ENCODE results near the gene TPRG1L.

The TPRG1L gene

DNA sequence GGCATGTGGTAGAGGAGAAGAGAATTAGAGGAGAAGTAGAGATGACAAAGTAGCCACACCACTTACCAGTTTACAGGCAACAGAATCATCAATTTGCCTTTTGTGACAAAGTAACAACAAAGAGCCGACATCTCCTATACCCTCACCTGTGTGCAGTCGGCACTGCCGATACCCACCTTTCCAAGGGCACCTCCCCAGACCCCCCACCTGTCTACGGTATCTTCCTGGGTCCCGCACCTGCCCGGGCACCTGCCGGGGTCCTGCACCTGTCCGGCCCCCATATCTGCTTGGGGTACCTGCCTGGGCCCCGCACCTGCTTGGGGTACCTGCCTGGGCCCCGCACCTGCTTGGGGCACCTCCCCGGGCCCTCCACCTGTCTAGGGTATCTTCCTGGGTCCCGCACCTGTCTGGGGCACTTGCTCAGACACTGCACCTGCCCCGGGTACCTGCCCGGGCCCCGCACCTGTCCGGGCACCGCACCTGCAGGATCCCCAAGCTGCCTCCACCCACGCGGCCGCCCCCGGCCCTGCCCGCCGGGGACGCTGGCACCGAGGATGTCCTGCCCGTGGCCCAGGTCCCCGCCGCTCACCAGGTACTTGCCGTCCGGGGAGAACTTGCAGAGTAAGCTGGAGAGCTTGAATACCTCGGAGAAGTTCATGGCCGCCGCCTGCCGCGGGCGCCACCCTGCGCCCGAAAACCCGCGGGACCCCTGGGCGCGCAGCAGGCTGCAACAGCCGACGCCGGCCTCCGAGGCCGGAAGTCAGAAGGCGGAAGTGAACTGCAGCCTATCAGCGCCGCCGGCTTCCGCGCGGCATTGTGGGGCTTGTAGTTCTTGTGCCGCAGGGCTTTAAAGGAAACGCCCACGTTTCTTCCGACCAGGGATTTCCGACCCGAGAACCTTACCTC is 24.8 kb downstream of the TPRG1L start, which contains the start of gene WRAP73:
Gene WRAP73 (minus strand): TSS at position 762 of the 906 bp plus-strand sequence. CDS start 104 bp downstream, at position 658.
- peak; percentile 78 for TF ChIP-seq POLR2AphosphoS5 (IDR thresholded peaks at IDR 0.05; ENCODE audit: low read depth, low read length)
- TF ChIP-seq FOXP2 (optimal IDR thresholded peaks at IDR 0.05; ENCODE audit: borderline replicate concordance, extremely low read depth, extremely low read length, insufficient read depth) = no peak
- TF ChIP-seq TAF1 (IDR thresholded peaks at IDR 0.05; ENCODE audit: borderline replicate concordance, insufficient read depth, low read length) = 0 out of 2 replicates have a peak, but pooled peaks have one; percentile 40

DNA sequence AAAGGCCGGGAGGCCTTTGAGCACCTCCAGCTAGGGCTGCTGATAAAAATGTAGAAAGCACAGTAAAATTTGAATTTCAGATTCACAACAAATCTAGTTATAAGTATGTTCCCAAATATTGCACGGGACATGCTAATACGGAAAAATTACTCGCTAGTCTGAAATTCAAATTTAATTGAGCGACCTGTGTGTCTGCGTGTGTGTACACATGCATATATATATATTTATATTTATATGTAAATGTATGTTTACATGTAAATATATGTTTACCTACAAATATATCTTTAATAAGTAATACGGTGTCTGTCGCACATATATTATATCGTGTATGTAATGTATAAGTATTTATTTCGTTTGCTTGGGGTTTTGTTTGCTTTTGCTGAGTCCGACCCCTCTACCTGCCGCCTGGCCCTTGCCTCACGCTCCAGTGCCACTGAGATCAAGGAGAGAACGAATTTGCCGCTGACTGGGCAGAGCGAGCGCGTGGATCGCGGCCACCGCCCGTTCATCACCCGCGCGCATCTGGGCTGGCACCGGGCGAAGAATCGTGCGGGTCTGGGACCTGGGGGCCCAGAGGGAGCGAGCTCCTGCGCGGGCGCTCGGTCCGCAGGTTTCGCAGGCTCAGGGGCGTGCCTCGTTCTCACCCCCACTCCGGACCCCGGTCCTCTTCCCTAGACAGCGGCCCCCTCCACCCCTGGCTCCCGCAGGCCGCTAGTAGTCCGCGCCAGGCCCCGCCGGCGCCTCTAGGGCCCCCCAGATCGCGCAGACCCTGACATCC is 25.6 kb downstream of the TPRG1L start:
- TF ChIP-seq TAF1 (IDR thresholded peaks at IDR 0.05; ENCODE audit: borderline replicate concordance, insufficient read depth, low read length) = no peak
- TF ChIP-seq POLR2AphosphoS5 (IDR thresholded peaks at IDR 0.05; ENCODE audit: low read depth, low read length) = no peak
- TF ChIP-seq SIN3A (IDR thresholded peaks at IDR 0.05; ENCODE audit: borderline replicate concordance, insufficient read depth, low read length) = no peak
- TF ChIP-seq REST (IDR thresholded peaks at IDR 0.05; ENCODE audit: insufficient read depth in 1 of 2, low read depth in 2 of 2, low read length in 2 of 2) = no peak

DNA sequence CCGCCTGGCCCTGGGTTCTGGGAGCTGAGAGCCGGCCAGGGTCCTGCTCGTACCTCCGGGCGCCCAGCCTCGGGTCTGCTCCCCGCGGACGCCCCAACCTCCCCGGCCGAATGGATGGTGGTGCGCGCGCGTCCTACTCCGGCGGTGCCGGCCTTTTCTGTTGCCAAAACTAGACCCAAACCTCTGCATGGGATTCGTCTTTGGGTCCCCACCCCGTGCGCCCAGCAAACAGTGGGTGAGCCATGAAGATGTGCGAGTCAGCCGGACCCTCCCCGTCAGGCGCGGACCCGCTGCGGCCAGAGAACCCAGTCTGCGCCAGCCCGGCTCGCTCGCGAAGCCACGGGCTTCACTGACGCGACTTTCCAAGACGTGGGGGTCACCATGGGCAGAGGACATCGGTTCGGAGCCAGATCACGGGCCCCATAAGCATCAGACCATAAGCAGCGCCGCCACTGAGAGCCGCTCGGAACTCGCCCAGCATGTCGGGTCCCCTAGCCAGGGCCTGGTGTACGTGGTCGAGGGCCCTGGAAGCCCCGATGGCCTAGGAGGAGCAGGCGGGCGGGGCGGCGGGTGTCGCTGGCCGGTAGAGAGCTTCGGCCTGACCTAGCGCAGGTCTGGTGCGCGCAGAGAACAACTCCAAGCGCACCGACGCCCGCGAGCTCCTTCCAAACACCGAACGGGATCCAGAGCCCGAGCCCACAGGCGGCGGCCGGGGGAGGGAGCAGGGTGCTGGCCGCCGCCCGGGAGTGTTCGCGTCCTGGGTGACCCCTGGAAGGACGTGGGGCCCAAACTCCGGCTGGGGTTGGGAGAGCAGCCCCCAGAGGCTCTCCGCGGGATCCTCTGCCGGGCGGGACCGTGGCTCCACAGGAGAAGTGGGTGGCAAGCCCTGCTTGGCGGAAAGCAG is 26.5 kb downstream of the TPRG1L start:
- TF ChIP-seq TAF1 (IDR thresholded peaks at IDR 0.05; ENCODE audit: borderline replicate concordance, insufficient read depth, low read length) = no peak
- no peak for TF ChIP-seq POLR2AphosphoS5 (IDR thresholded peaks at IDR 0.05; ENCODE audit: low read depth, low read length)
- TF ChIP-seq SIN3A (IDR thresholded peaks at IDR 0.05; ENCODE audit: borderline replicate concordance, insufficient read depth, low read length) = no peak
- TF ChIP-seq FOXP2 (optimal IDR thresholded peaks at IDR 0.05; ENCODE audit: borderline replicate concordance, extremely low read depth, extremely low read length, insufficient read depth) = no peak
- TF ChIP-seq REST (IDR thresholded peaks at IDR 0.05; ENCODE audit: insufficient read depth in 1 of 2, low read depth in 2 of 2, low read length in 2 of 2) = no peak

DNA sequence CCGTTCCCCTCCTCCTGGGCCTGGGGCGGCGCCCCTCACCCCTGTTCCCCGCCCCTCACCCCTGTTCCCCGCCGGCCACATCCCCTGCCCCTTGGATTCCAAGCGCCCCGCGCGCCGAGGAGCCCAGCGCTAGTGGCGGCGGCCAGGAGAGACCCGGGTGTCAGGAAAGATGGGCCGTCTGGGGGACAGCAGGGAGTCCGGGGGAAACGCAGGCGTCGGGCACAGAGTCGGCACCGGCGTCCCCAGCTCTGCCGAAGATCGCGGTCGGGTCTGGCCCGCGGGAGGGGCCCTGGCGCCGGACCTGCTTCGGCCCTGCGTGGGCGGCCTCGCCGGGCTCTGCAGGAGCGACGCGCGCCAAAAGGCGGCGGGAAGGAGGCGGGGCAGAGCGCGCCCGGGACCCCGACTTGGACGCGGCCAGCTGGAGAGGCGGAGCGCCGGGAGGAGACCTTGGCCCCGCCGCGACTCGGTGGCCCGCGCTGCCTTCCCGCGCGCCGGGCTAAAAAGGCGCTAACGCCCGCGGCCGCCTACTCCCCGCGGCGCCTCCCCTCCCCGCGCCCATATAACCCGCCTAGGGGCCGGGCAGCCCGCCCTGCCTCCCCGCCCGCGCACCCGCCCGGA is 27.2 kb downstream of the TPRG1L start, which contains the start of gene TP73:
Gene TP73 (plus strand): TSS at position 587 of the 618 bp plus-strand sequence. CDS start 29,850 bp downstream, outside the sequence.
- TF ChIP-seq SIN3A (IDR thresholded peaks at IDR 0.05; ENCODE audit: borderline replicate concordance, insufficient read depth, low read length) (no peak), POLR2AphosphoS5 (IDR thresholded peaks at IDR 0.05; ENCODE audit: low read depth, low read length) (no peak)

DNA sequence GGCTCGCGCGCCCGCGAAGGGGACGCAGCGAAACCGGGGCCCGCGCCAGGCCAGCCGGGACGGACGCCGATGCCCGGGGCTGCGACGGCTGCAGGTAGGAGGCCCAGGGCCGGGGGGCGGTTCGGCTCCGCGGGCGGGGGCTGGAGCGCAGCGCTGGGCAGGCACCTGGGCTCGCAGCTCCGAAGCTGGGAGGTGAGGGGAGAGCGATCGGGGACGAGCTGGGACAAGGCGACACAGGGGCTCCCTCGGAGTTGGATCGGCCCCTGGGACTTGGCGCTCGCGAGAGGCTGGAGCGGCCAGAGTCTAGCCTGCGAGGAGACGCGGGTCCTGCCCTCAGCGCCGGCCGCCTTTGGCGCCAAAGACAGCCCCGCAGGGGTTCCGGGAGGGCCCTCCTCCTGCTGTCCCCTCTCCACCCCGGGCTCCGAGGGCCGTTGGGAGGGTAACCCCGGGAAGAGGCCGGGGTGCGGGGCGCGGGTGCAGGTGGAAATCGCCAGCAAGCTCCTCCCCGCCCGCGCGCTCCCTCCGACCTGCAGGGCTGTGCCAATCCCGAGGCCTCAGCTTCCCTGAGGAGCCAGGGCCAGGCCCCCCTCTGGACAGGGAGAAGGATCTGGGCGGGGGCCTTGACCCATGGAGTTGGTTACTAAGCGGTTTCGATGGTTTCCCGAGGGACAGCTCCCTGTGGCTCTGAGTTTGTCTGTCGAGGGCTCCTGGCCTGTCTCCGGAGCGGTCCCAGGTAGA is 27.9 kb downstream of the TPRG1L start:
- TF ChIP-seq FOXP2 (optimal IDR thresholded peaks at IDR 0.05; ENCODE audit: borderline replicate concordance, extremely low read depth, extremely low read length, insufficient read depth) = no peak
- no peak for TF ChIP-seq REST (IDR thresholded peaks at IDR 0.05; ENCODE audit: insufficient read depth in 1 of 2, low read depth in 2 of 2, low read length in 2 of 2)
- TF ChIP-seq SIN3A (IDR thresholded peaks at IDR 0.05; ENCODE audit: borderline replicate concordance, insufficient read depth, low read length) = no peak
- no peak for TF ChIP-seq TAF1 (IDR thresholded peaks at IDR 0.05; ENCODE audit: borderline replicate concordance, insufficient read depth, low read length)
- TF ChIP-seq POLR2AphosphoS5 (IDR thresholded peaks at IDR 0.05; ENCODE audit: low read depth, low read length) = no peak

Data from PFSK-1 (cell line).